Stimulated activated CD4-positive, alpha-beta T cell treated with anti-CD3 and anti-CD28 coated beads, Interleukin-12 subunit alpha, Interleukin-12 subunit beta, amount 100 ng/mL, for 48 hours (primary cell): Measurements from ENCODE around the gene ATP2C2.

Experiments
- DNase-seq, 3 donors: peaks; one replicate each; pipeline ENCODE4 v3.0.0-alpha.2; 2020; ENCODE audit warnings: low read depth in 2 of 3, low spot score in 1 of 3

The ATP2C2 gene

GRCh38 chr16:84486551-84487235 lies 118.4 kb downstream of the ATP2C2 start:
- DNase-seq: no peak

GRCh38 chr16:84487358-84487757 lies 119.0 kb downstream of the ATP2C2 start:
- DNase-seq: no peak

GRCh38 chr16:84489131-84489530 lies 120.8 kb downstream of the ATP2C2 start:
- no peak for DNase-seq

DNA sequence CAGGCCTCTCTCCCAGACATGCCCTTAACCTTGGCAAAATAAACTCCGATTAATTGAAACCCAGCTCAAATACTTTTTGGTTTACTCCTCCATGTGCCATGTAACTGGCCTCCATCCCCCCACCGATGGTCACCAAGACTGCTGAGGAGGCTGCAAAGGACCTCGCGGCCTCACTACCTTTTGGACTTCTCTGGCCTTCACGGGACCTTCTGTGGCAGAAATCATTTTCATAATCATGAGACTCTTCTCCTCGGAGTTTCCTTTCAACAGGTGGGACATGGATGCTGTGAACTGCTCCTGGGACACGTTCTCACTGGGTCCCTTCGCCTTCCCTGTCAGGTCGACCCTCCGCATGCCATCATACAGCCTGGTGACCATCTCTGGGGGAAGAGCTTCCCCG lies 127.2 kb downstream of the ATP2C2 start:
- no peak for DNase-seq

DNA sequence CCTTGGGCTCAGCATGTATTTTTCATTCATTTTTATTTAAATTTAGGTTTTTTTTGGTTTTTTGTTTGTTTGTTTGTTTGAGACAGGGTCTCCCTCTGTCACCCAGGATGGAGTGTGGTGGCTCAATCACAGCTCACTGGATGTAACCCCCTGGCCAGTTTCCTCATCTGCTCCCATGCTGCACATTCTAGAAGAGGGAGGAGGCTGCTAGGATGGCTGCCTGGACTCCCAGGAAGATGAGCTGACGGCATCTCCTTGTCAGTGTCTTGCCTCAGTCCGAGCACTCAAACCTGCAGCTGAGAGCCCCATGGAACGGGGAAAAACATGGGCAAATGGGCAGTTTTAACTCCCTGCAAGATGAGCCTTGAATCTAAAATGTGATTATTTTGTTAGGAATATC lies 128.7 kb downstream of the ATP2C2 start:
- no peak for DNase-seq

GRCh38 chr16:84497418-84498222 lies 129.3 kb downstream of the ATP2C2 start:
- DNase-seq: no peak

GRCh38 chr16:84498223-84498610 lies 129.9 kb downstream of the ATP2C2 start:
- DNase-seq: no peak

- DNase-seq: no peak
Measured at GRCh38 chr16:84498859-84499620, 130.7 kb downstream of the ATP2C2 start.

DNA sequence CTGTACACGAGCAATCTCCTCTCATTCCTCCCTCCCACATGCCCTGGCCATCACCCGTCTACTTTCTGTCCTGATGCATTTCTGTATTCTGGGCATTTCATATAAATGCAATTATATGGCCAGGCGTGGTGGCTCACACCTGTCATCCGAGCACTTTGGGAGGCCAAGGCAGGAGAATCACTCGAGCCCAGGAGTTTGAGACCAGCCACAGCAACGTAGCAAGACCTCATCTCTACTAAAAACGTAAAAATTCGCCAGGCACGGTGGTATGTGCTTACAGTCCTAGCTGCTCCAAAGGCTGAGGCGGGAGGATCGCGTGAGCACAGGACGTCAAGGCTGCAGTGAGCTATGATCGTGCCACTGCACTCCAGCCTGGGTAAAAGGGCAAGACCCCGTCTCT lies 131.3 kb downstream of the ATP2C2 start:
- no peak for DNase-seq

- DNase-seq: no peak
Measured at GRCh38 chr16:84500531-84500930, 132.2 kb downstream of the ATP2C2 start.

DNA sequence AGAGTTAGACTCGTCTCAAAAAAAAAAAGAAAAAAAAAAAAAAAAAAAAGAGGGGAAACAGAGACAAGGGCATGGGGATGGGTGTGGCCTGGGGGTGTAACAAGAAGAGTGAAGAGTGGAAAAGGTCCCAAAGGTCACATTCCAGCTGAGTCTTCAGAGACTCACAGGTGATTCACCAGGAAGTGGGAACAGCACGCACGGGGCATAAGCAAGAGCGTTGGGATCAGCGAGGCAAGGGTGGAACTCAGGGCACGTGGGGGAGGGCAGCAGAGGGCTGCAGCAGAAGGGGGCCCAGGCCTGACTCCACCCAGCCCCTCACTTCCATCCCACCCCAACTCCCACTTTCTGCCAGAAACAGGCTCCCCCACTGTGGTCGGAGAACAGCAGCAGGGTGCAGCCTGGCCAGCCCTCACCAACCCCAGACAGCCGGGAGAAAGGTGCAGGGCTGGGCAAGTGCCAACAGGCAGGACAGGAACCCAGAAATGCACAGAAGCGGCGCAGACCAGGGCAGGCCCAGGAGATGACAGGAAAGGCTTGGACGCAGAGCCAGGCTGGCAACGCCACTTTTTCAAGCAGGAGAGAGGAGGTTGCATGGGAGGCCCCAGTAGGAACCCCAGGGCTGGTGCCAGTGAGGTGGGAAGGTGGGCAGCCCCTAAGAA lies 132.9 kb downstream of the ATP2C2 start:
- DNase-seq: no peak

- DNase-seq: no peak
Measured at GRCh38 chr16:84502075-84502474, 133.7 kb downstream of the ATP2C2 start.

- no peak for DNase-seq
Measured at GRCh38 chr16:84502581-84502980, 134.2 kb downstream of the ATP2C2 start.

DNA sequence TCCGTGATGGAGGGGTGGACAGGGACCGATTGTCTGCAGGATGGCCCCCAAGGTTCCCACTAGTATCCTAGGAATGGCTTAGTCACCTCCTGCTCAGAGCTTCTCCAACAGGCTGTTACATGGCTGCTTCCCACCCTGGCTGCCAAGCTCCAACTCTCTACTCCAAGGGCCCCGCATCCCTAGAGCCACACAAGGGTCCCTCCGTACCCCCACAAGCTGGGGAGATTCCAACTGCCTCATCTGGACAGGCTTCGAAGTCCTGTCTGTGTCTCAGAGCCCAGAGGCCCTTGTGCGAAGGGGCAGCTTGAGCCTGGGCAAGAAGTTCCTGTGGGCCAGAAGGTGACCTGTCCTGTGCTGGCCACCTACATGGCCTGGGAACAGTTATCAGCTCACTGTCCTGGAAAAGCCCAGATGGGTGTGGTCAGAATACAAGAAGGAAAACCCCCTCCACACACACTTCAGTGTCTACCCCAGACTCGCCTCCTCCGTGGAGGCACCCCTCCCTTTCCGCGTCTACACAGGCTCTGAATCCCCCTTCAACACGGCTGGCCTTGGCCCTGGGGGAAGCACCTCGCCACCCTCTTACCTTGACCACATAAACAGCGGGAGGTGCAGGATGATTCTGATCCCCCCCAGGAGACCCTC lies 135.5 kb downstream of the ATP2C2 start:
- DNase-seq: no peak

DNA sequence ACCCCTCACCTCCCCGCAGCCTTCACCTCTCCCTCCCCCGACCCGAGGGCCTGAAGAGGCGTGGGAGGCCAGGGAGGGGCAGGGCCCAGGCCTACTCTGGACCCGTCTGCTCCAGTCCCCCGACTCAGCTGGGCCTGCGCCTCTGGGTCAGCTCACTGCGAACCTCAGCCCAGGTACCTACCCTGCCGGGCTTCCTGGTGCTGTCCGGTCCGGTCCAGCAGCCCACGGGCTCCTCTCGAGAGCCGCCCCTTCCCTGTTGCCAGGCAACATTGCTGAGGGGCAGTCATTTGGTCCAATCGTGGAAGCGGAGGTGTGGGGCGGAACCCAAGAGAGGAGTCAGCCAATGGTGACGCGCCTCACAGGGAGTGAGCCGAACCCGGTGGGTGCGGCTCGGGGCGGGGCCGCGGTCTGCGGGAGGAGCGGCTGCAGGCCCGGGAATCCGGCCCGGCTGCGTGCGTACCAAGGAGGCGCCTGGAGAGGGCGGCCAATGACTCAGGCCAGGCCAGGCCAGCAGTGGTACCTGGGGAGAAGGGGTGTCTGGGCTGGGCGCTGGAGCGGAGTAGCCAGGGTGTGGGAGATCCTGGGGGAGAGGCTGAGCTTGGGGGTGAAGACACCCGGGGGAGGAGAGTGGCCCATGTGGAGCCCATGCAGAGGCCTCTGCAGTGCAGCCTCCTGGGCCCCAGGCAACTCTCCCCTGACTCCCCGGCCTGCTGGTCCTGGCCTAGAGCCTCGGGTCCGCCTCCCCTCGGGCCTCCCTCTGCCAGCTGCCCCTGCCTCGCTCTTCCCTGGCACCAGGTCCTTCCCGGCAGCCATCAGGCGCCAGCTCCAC lies 136.3 kb downstream of the ATP2C2 start, which contains the start of gene MEAK7:
Gene MEAK7, minus strand, starts transcription at position 240 of the 829 bp plus-strand sequence. CDS start 6,573 bp downstream, outside the sequence.
- peak; percentile 95 to 99 (median 98) for DNase-seq

- DNase-seq: no peak
Measured at GRCh38 chr16:84505249-84506187, 137.2 kb downstream of the ATP2C2 start.

- no peak for DNase-seq
Measured at GRCh38 chr16:84507011-84507982, 139.0 kb downstream of the ATP2C2 start.

GRCh38 chr16:84508502-84508901 lies 140.2 kb downstream of the ATP2C2 start:
- no peak for DNase-seq
